IPS-NIHi7 (cell line): ENCODE measurements around the gene MRPS6.

Experiments used
- DNase-seq: peaks from one replicate; pipeline ENCODE4 v3.0.0; 2012; ENCODE audit warnings: mixed read lengths; ENCODE audit errors: extremely low spot score

Gene MRPS6

GRCh38 chr21:34180407-34180806 is 107.0 kb downstream of the MRPS6 start:
- no peak for DNase-seq

DNA sequence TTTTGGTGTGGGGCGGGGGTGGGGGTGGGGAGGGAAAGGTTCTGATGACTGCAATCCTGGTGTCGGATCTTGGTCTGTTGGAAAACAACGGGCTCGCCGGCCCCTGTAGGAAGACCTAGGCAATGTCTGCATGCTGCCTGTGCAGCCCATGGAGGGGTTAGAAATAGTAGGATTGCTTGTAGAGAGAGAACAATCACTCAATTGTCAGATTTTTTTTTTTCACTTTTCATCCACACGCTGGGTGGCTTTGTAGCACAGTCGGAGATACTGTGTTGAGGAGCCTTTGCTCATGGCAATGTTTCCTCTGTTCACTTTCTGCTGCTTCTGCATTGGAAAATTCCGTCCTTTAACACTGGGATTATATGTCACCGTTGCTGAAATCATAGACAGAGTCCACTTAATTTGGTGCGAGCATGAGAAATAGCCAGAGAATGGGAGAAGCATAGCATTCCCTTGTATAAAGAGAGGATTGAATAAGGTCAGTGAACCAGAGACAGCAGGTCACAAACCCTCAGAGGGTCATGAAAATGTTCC is 107.5 kb downstream of the MRPS6 start:
- DNase-seq = no peak

DNA sequence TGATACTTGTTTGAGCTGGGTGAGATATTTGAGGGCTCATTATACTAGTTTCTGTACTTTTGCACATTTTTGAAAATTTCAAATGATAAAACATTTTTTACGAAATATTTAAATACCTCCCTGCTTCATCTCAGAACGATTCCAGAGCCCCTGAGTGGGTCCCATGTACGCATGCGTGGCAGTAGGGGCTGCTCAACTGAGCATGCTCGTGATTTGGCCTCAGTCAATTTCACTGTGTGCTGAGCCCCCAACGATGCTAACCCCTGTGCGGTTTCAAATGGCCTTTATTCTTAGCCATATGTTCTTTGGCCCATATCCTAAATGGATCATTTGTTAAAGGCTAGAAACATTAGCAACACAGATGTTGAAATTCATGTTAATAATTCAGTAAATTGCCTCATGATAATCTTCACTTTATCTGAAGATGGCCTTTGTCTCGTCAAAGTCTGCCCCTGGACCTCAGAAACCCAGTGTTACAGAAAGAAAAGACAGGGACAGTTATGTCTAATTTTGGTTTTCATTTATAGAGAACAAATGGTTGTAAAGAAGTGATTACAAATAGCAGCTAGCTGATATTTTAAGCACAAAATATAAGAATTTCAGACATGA is 108.2 kb downstream of the MRPS6 start:
- DNase-seq = no peak

DNA sequence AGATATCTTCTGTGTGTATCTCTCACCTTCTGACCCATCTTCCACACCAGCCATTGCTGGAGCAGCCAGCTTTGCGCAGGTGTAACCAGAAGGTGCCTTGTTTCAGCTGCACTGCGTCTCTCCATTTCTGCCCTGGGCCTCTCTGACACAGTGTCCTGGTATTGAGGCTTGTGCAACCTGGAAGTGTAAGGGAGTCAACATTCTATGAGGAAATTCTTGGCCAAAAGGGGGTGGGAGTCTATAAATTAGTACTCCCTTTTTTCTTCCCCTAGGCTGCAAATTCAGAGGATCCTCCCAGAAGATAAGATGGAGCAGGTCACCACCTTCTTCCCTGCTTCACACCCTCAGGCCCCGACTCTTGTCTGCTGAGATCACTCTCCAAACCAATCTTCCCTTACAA is 109.1 kb downstream of the MRPS6 start:
- no peak for DNase-seq

GRCh38 chr21:34183331-34183928 is 110.1 kb downstream of the MRPS6 start:
- DNase-seq = no peak

GRCh38 chr21:34184232-34184631 is 110.9 kb downstream of the MRPS6 start:
- DNase-seq = no peak

DNA sequence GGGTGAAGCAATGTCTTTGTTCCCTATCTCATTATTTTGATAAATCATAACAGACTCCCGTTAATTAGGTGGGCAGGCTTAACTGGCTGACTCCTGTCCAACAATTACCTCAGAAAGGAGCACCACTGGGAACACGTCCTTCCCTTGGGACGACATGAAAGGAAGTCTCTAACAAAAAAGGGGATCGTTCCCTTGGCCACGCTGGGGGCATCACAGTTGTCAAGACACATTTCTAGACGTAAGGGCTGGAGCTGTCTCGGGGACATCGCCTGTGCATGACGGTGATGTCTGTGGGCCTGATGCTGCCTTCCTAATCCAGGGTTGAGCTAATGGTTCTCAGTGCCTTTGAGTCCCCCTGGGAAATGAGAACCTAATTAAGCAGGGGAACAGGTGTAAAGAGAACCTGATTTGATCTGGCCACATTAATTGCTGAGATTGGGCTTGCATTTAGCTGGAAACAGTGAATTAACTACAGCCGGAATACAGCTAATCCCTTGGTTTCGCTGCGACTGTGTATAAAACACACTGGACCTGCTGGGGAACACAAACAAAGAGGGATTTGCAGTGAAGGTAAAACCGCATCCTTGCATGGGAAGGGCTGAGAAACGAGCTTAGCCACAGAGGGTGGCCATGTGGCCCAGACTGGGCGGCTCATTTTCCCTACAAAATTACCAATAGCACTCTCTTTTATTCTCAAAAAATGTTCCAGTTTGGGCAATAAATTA is 111.8 kb downstream of the MRPS6 start:
- no peak for DNase-seq

DNA sequence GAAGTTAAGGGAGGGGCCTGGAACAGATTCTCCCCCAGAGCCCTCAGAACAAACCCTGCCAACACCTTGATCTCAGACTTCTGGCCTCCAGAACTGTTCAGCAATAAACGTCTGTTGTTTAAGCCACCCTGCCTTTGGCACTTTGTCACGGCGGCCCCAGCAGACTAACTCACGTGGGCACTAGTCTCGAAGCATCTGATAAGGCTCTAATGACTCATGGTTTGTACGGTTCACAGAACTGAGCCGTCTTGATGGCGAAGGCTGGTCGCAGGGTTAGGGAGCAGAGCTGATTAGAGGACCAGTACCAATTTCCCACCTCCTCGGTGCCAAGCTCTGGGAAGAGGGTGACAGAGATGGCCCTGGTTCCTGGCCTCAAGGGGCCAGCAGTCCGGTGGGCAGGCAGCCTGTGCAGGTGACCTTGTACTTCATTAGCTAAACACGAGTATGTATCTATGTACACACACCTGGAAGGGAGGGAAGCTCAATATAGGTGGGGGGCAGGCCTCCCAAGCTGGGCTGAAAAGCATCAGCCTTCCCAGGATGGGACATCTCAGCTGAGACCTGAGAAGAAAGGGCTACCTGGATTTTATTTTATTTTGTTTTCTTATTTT is 112.8 kb downstream of the MRPS6 start:
- DNase-seq = no peak

GRCh38 chr21:34187935-34188334 is 114.6 kb downstream of the MRPS6 start:
- DNase-seq = no peak

DNA sequence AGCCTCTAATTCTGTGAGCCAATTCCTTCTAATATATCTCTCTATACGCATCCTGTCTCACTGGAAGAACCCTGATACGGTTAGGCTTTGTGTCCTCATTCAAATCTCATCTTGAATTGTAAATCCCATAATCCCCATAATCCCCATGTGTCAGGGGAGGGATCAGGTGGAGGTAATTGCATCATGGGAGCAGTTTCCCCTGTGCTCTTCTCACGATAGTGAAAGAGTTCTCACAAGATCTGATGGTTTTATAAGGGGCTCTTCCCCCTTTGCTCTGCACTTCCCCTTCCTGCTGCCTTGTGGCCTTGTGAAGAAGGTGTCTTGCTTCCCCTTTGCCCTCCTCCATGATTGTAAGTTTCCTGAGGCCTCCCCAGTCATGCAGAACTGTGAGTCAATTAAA is 116.1 kb downstream of the MRPS6 start:
- no peak for DNase-seq

GRCh38 chr21:34190576-34191321 is 117.4 kb downstream of the MRPS6 start:
- no peak for DNase-seq

GRCh38 chr21:34191876-34192275 is 118.5 kb downstream of the MRPS6 start:
- DNase-seq = no peak
